Gastrocnemius medialis (tissue), 4 donors: ENCODE measurements around the gene RAPGEF1.
A peak's percentile ranks its signal among the peaks of the same experiment; 100 is the strongest.

Experiments used
- CTCF ChIP-seq, 5 experiments: fragments of 450-650 bp in 3 of 5; fragments of 200-600 bp in 2 of 5; sonication (generic) in 2 of 5; IDR thresholded peaks in 4 of 5; conservative IDR thresholded peaks in 1 of 5; 1 replicate in 4 of 5; 2 replicates in 1 of 5; pipeline ENCODE4 v1.5.1; 2016 to 2019; ENCODE audit warnings: antibody characterized with exemption in 5 of 5, mild to moderate bottlenecking in 3 of 5, moderate library complexity in 3 of 5
- POLR2A ChIP-seq, 2 donors: fragments of 450-650 bp; IDR thresholded peaks; one replicate each; pipeline ENCODE4 v1.6.1; 2017; ENCODE audit warnings: antibody characterized with exemption in 2 of 2, mild to moderate bottlenecking in 2 of 2, moderate library complexity in 2 of 2

- no peak for TF ChIP-seq CTCF (IDR thresholded peaks at IDR 0.05 in 4 of 5, conservative IDR thresholded peaks at IDR 0.05 in 1 of 5)
- peak; percentile 44 to 57 for TF ChIP-seq POLR2A (IDR thresholded peaks at IDR 0.05)
These were observed 6.3 kb downstream of the RAPGEF1 start for GRCh38 chr9:131733541-131734061.
